Erythroblast (primary cell): ENCODE results near the gene MTX1.
"Not testable (repeated sequence)": the region's sequence is repeated elsewhere in the genome, so short reads cannot be mapped to it uniquely, and the experiment has no call there.

Source experiments
- GATA1 ChIP-seq: IDR thresholded peaks from 2 replicates; pipeline ENCODE4 v1.6.1; 2011; ENCODE audit warnings: low read depth, mild to moderate bottlenecking, control low read depth, low read length, moderate library complexity
- POLR2A ChIP-seq: IDR thresholded peaks from 2 replicates; pipeline ENCODE4 v1.6.1; 2011; ENCODE audit warnings: mild to moderate bottlenecking, low read length

DNA sequence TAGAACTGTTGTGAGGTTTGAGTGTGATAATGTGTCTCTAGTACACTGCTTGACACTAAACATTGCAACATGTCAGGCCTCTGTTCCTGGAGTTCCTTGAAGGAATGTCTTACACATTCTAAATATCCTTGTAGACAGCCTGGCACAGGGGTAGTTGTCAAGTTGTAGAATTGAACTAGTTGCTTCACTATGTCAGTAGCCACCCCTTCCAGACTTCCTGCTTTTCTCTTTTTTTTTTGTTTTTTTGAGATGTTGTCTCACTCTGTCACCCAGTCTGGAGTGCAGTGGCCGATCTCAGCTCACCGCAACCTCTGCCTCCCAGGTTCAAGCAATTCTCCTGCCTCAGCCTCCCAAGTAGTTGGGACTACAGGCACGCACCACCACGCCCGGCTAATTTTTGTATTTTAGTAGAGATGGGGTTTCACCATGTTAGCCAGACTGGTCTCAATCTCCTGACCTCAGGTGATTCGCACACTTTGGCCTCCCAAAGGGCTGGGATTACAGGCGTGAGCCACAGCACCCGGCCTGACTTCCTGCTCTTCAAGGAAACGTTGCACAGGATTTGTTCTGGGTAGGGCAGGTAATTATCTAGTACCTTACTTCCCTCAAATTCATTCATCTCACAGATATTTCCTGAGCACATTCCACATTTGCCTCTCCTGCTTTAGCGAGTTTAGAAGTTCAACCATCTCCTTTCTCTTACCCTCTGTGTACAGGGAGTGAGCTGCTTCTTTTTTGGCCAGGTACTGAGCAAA is 11.9 kb downstream of the MTX1 start:
- not testable (repeated sequence) for TF ChIP-seq POLR2A, GATA1
